B cell (primary cell): Measurements from ENCODE around the gene ILDR2. TPM values are rescaled to one million over a fixed set of nuclear protein-coding genes. Genes with fewer than 3 reads are reported as not detected.

Experiments used
- ATAC-seq: fragments of 200-7000 bp; cut with Tn5 transposase; one replicate; pipeline ENCODE4 v1.10.0; 2021; ENCODE audit warnings: low read depth, mild to moderate bottlenecking, moderate number of reproducible peaks, moderate library complexity
- CTCF ChIA-PET: fragments of 350-600 bp; sonication (Branson Sonifier 250); formaldehyde crosslinking; loops from one replicate; lab custom pipeline; 2021; ENCODE audit warnings: antibody characterized with exemption, inconsistent platforms; lab: Charles Lee
- POLR2A ChIA-PET: fragments of 350-600 bp; sonication (Branson Sonifier 250); formaldehyde crosslinking; loops from one replicate; lab custom pipeline; 2021; ENCODE audit warnings: antibody characterized with exemption; lab: Charles Lee
- DNase-seq: peaks from one replicate; pipeline ENCODE4 v3.0.0; 2013
- H2AFZ ChIP-seq: 2 replicates; pipeline ENCODE4 v1.6.1; 2012; ENCODE audit warnings: mild to moderate bottlenecking, low read depth, low read length; ENCODE audit not compliant: insufficient read depth, poor library complexity, severe bottlenecking
- H3K27ac ChIP-seq, 2 donors: 1 replicate in 1 of 2; 2 replicates in 1 of 2; pipeline ENCODE4 v1.5.1; 2012 to 2013; ENCODE audit warnings: low read length in 2 of 2, mild to moderate bottlenecking in 2 of 2, moderate library complexity in 1 of 2
- H3K27me3 ChIP-seq, 4 experiments: fragments of 200-600 bp in 1 of 4; sonication (generic) in 1 of 4; replicated peaks in 1 of 4; 1 replicate in 2 of 4; 2 replicates in 2 of 4; pipeline versions ENCODE4 v1.6.1 to v1.7.0; 2013 to 2016; ENCODE audit warnings: low read length in 3 of 4, mild to moderate bottlenecking in 2 of 4, mixed read lengths in 1 of 4, moderate library complexity in 1 of 4; ENCODE audit not compliant: insufficient read depth in 4 of 4, control insufficient read depth in 3 of 4; ENCODE audit errors: control extremely low read depth in 1 of 4
- H3K36me3 ChIP-seq, 2 experiments: replicated peaks in 1 of 2; 1 replicate in 1 of 2; 2 replicates in 1 of 2; pipeline versions ENCODE4 v1.6.1 to v1.7.1; 2013; ENCODE audit warnings: low read length in 1 of 2; ENCODE audit not compliant: insufficient read depth in 2 of 2, control insufficient read depth in 1 of 2; ENCODE audit errors: control extremely low read depth in 1 of 2, extremely low read depth in 1 of 2
- H3K4me1 ChIP-seq, 2 donors: fragments of 200-600 bp in 1 of 2; sonication (generic) in 1 of 2; 1 replicate in 1 of 2; 2 replicates in 1 of 2; pipeline versions ENCODE4 v1.5.1 to v1.6.1; 2013 to 2017; ENCODE audit warnings: low read length in 2 of 2; ENCODE audit not compliant: control insufficient read depth in 2 of 2, insufficient read depth in 2 of 2
- H3K4me2 ChIP-seq: replicated peaks from 2 replicates; pipeline ENCODE3; 2012; ENCODE audit warnings: mild to moderate bottlenecking, low read depth, low read length; ENCODE audit not compliant: poor library complexity, severe bottlenecking
- H3K4me3 ChIP-seq, 5 experiments: fragments of 200-600 bp in 1 of 5; sonication (generic) in 1 of 5; 1 replicate in 3 of 5; 2 replicates in 2 of 5; pipeline versions ENCODE4 v1.5.1 to v1.7.0; 2011 to 2016; ENCODE audit warnings: low read length in 4 of 5, mild to moderate bottlenecking in 4 of 5, low read depth in 2 of 5, control low read depth in 1 of 5, moderate library complexity in 1 of 5; ENCODE audit not compliant: insufficient read depth in 1 of 5; ENCODE audit errors: control extremely low read depth in 1 of 5, extremely low read depth in 1 of 5
- H3K79me2 ChIP-seq: fragments of 200-600 bp; sonication (generic); one replicate; pipeline ENCODE4 v1.6.0; 2016; ENCODE audit warnings: low read length; ENCODE audit not compliant: control insufficient read depth, insufficient read depth
- H3K9ac ChIP-seq: fragments of 200-600 bp; sonication (generic); 2 replicates; pipeline ENCODE4 v1.6.1; 2017; ENCODE audit warnings: mild to moderate bottlenecking, low read length, moderate library complexity
- H3K9me3 ChIP-seq, 3 donors: one replicate each; pipeline versions ENCODE4 v1.6.1 to v1.7.1; 2013; ENCODE audit warnings: low read length in 2 of 3; ENCODE audit not compliant: control insufficient read depth in 2 of 3, insufficient read depth in 1 of 3; ENCODE audit errors: control extremely low read depth in 1 of 3
- H4K20me1 ChIP-seq: 2 replicates; pipeline ENCODE4 v1.6.0; 2012; ENCODE audit warnings: mild to moderate bottlenecking, low read length; ENCODE audit not compliant: insufficient read depth, control insufficient read depth, poor library complexity, severe bottlenecking
- H3K27ac Mint-ChIP-seq: one replicate; pipeline ENCODE4 v1.8.0; 2021; ENCODE audit warnings: mixed read lengths
- H3K27me3 Mint-ChIP-seq: one replicate; pipeline ENCODE4 v1.8.0; 2021; ENCODE audit warnings: mixed read lengths
- H3K4me1 Mint-ChIP-seq: one replicate; pipeline ENCODE4 v1.8.0; 2021; ENCODE audit warnings: mixed read lengths
- H3K4me3 Mint-ChIP-seq: one replicate; pipeline ENCODE4 v1.8.0; 2021; ENCODE audit warnings: mixed read lengths
- H3K9me3 Mint-ChIP-seq: one replicate; pipeline ENCODE4 v1.8.0; 2022; ENCODE audit warnings: mixed read lengths; ENCODE audit not compliant: insufficient read depth
- EZH2 ChIP-seq: IDR thresholded peaks from 2 replicates; pipeline ENCODE4 v1.6.1; 2012; ENCODE audit warnings: borderline replicate concordance, low read depth, mild to moderate bottlenecking, moderate library complexity, low read length; ENCODE audit not compliant: insufficient read depth, poor library complexity, severe bottlenecking
- WGBS: methylation state at CpG from one replicate; pipeline ENCODE4 v1.1.5; 2013; ENCODE audit warnings: missing lambda C conversion rate; ENCODE audit not compliant: insufficient coverage; 5-methylcytosine and 5-hydroxymethylcytosine counted together
- intact Hi-C: fragments of 100-400 bp; cut with micrococcal nuclease; formaldehyde crosslinking; loops from one replicate; pipeline ENCODE4 v1.10.0; 2022
- polyA plus RNA-seq: library from polyadenylated mRNA; depleted of rRNA; stranded (reverse); fragments of >200 nt; gene quantifications from 2 replicates; pipeline ENCODE4 v1.2.3, GENCODE V29; 2012
- total RNA-seq, 2 donors: library from RNA; stranded (reverse); fragments of 120-200 nt in 1 of 2; gene quantifications; 1 replicate in 1 of 2; 2 replicates in 1 of 2; pipeline versions ENCODE4 v1.2.3 to v1.2.4, GENCODE V29; 2013 to 2022
- TF ChIP-seq, protein P1 (sequence below): fragments of 200-600 bp; IDR thresholded peaks from one replicate; pipeline ENCODE4 v1.8.0; 2022; ENCODE audit warnings: antibody characterized with exemption, mild to moderate bottlenecking

Gene ILDR2
- total and polyA plus RNA-seq, 2 donors (not counting 1 experiment from before 2014, with no cell fraction given): 0.01 TPM; not detected in 1

DNA sequence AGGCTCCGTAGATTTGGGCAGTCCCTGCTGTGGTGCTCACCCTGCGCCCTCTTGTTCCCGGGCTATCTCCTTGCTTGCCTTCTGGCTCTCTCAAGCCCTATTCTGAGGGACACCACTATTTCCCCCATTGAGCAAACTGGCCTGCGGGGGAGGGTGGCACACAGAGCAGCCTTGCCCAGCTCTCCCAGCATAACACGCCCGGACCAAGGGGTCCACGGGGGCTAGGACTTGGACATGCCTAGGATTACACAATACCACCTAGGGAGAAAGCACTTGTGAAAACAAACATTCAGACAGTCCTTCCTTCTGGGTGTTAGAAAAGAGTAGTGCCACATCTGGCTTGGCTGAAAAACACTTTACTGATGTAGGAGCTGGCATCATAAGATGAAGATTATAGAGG lies 106.7 kb downstream of the ILDR2 start:
- ChIA-PET CTCF (interaction anchor here (1.5 kb wide), 1 partner anchor 41 kb away, joined by 3 read pairs; no protein-coding TSS in a partner anchor), POLR2A (interaction anchor here (0.8 kb wide), 1 partner anchor 9 kb away, joined by 3 read pairs; no protein-coding TSS in a partner anchor)
- H4K20me1 ChIP-seq: peaks cover 13% of the 10 kb centered on the region
- 85% methylated on average over 6 of the region's 7 CpGs for WGBS
- no peak overlapping the region for H3K27ac ChIP-seq
- H3K27ac Mint-ChIP-seq: no peak overlapping the region
- H3K36me3 ChIP-seq: peaks cover 7 to 34% of the 10 kb centered on the region in 2 experiments
- no peak overlapping the region for H2AFZ ChIP-seq
- DNase-seq: no peak
- H3K9ac ChIP-seq: no peak overlapping the region
- H3K4me2 ChIP-seq: no peak overlapping the region
- no peak for ATAC-seq
- peaks cover 39% of the 10 kb centered on the region for H3K79me2 ChIP-seq
- intact Hi-C loops: no loop called here
- no peak for TF ChIP-seq EZH2
- TF ChIP-seq, protein P1, sequence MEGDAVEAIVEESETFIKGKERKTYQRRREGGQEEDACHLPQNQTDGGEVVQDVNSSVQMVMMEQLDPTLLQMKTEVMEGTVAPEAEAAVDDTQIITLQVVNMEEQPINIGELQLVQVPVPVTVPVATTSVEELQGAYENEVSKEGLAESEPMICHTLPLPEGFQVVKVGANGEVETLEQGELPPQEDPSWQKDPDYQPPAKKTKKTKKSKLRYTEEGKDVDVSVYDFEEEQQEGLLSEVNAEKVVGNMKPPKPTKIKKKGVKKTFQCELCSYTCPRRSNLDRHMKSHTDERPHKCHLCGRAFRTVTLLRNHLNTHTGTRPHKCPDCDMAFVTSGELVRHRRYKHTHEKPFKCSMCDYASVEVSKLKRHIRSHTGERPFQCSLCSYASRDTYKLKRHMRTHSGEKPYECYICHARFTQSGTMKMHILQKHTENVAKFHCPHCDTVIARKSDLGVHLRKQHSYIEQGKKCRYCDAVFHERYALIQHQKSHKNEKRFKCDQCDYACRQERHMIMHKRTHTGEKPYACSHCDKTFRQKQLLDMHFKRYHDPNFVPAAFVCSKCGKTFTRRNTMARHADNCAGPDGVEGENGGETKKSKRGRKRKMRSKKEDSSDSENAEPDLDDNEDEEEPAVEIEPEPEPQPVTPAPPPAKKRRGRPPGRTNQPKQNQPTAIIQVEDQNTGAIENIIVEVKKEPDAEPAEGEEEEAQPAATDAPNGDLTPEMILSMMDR: no peak
- no peaks in the 10 kb centered on the region for H3K27me3 Mint-ChIP-seq
- no peak overlapping the region for H3K4me3 ChIP-seq
- H3K9me3 ChIP-seq: no peaks in the 10 kb centered on the region
- no peak overlapping the region for H3K4me3 Mint-ChIP-seq
- no peaks in the 10 kb centered on the region for H3K9me3 Mint-ChIP-seq
- no peaks in the 10 kb centered on the region for H3K4me1 ChIP-seq
- no peaks in the 10 kb centered on the region for H3K27me3 ChIP-seq
- H3K4me1 Mint-ChIP-seq: peaks cover 15% of the 10 kb centered on the region

- Histone ChIP-seq H3K4me3 (no peak overlapping the region), H3K79me2 (peaks cover 12% of the 10 kb centered on the region), H3K27ac (no peak overlapping the region), H4K20me1 (peaks cover 13% of the 10 kb centered on the region), H3K4me1 (no peaks in the 10 kb centered on the region), H3K9me3 (no peaks in the 10 kb centered on the region), H3K36me3 (peaks cover 9 to 55% of the 10 kb centered on the region in 2 experiments), H3K9ac (no peak overlapping the region), H2AFZ (no peak overlapping the region), H3K4me2 (no peak overlapping the region), H3K27me3 (no peaks in the 10 kb centered on the region)
- DNase-seq (no peak), ATAC-seq (no peak)
- H3K27me3 Mint-ChIP-seq: no peaks in the 10 kb centered on the region
- WGBS: 100% methylated on average over 3 of the region's 5 CpGs
- H3K9me3 Mint-ChIP-seq: no peaks in the 10 kb centered on the region
- H3K4me1 Mint-ChIP-seq: no peaks in the 10 kb centered on the region
- no peak overlapping the region for H3K4me3 Mint-ChIP-seq
- intact Hi-C loops: no loop called here
- POLR2A ChIA-PET: no interaction called here
- CTCF ChIA-PET: no interaction called here
- TF ChIP-seq, protein P1: no peak
- TF ChIP-seq EZH2: no peak
- no peak overlapping the region for H3K27ac Mint-ChIP-seq
Observed at GRCh38 chr1:166865926-166866325, 109.4 kb downstream of the ILDR2 start.
